ENCODE data around the gene TAF1D. TPM values are rescaled to one million over a fixed set of nuclear protein-coding genes. Genes with fewer than 3 reads are reported as not detected.
"Not testable (repeated sequence)": the region's sequence is repeated elsewhere in the genome, so short reads cannot be mapped to it uniquely, and the experiment has no call there.

TAF1D gene
- total RNA-seq, 4 donors from 2014 or later: 68.8 to 178 (median 116) TPM

DNA sequence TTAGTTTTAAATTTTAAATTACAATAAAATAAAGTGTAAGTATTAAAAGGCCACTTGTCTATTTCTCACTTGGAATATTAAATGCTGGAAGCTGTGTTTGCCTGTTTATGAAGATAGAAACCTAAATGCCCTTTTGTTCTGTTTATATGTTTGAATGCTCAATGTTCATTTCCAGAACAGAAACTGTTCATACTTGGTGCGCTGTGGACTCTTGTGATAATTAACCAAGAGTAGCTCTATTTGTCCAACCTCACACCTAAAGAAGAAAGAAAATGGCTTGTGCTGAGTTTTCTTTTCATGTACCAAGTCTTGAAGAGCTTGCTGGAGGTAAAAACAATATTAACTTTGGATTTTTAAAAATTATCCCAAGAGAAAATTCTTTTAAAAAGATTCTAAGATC is 5.8 kb upstream of the TAF1D start:
- intact Hi-C loops (cut with DNase I): loop anchor here (5.0 kb wide), 1 partner anchor 35 kb away; the partner anchor contains the start of gene MED17
- H3K4me3 ChIP-seq: no peak overlapping the region
- no peak for TF ChIP-seq POLR2A (IDR thresholded peaks at IDR 0.05)
- TF ChIP-seq, protein P1, sequence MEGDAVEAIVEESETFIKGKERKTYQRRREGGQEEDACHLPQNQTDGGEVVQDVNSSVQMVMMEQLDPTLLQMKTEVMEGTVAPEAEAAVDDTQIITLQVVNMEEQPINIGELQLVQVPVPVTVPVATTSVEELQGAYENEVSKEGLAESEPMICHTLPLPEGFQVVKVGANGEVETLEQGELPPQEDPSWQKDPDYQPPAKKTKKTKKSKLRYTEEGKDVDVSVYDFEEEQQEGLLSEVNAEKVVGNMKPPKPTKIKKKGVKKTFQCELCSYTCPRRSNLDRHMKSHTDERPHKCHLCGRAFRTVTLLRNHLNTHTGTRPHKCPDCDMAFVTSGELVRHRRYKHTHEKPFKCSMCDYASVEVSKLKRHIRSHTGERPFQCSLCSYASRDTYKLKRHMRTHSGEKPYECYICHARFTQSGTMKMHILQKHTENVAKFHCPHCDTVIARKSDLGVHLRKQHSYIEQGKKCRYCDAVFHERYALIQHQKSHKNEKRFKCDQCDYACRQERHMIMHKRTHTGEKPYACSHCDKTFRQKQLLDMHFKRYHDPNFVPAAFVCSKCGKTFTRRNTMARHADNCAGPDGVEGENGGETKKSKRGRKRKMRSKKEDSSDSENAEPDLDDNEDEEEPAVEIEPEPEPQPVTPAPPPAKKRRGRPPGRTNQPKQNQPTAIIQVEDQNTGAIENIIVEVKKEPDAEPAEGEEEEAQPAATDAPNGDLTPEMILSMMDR (IDR thresholded peaks at IDR 0.05): no peak
- no peaks in the 10 kb centered on the region for H3K27me3 ChIP-seq
- peaks cover 0 to 22% (median 0%) of the 10 kb centered on the region in 3 donors for H3K36me3 ChIP-seq
- H3K9me3 ChIP-seq: no peaks in the 10 kb centered on the region
- no peak overlapping the region for H3K27ac ChIP-seq
- peaks cover 0 to 8% (median 5%) of the 10 kb centered on the region in 3 donors for H3K4me1 ChIP-seq
- no peak for DNase-seq
- 90 to 92% methylated on average over 1 of the region's 1 CpG for WGBS, 2 donors

DNA sequence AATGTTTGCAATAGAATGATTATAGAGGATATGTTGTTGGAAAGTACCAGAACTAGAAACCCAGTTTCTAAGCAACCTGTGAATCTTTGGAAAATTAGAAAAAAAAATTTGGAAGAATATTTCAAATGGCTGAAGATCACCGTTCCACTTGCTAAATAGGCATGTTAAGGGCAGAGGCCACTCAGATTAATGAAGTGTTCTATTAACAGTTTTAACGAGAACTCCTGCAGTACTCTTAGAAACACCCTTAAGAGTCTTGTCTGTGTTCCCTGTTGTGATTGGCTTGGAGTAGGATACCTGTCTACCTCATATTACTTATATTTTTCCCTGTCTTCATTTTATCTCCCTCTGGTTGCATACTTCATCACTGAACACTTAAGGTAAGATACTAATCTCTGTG is 4.8 kb upstream of the TAF1D start:
- DNase-seq: no peak
- Histone ChIP-seq H3K36me3 (peaks cover 0 to 19% (median 0%) of the 10 kb centered on the region in 3 donors), H3K4me1 (peaks cover 0 to 10% (median 6%) of the 10 kb centered on the region in 3 donors), H3K27ac (no peak overlapping the region), H3K4me3 (no peak overlapping the region), H3K9me3 (no peaks in the 10 kb centered on the region), H3K27me3 (no peaks in the 10 kb centered on the region)
- intact Hi-C loops (cut with DNase I): loop anchor here (5.0 kb wide), 1 partner anchor 36 kb away; the partner anchor contains the start of gene MED17
- TF ChIP-seq, protein P1 (IDR thresholded peaks at IDR 0.05): no peak
- TF ChIP-seq POLR2A (IDR thresholded peaks at IDR 0.05): no peak
- WGBS, 2 donors: 72 to 74% methylated on average over 2 of the region's 2 CpGs

DNA sequence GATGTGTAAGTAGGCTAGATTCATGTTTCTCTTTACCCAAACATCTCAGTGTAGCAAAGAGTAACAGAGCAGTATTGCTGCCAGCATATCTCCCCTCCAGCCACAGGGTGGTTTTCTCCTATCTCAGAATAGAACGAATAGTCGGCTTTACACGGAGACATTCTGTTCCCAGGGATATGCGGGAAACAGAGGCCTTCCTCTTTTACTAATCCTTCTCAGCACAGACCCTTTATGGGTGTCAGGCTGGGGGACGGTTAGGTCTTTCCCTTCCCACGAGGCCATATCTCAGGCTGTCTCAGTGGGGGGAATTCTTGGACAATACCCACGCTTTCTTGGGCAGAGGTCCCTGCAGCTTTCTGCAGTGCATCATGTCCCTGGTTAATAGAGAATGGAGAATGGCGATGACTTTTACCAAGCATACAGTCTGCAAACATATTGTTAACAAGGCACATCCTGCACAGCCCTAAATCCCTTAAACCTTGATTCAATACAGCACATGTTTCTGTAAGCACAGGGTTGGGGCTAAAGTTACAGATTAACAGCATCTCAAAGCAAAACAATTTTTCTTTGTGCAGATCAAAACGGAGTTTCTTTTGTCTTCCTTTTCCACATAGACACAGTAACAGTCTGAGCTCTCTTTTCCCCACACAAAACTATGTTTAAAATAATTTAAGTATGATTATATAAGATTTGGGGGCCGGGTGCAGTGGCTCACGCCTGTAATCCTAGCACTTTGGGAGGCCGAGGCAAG is 3.9 kb upstream of the TAF1D start:
- Histone ChIP-seq H3K4me1 (peaks cover 0 to 10% (median 6%) of the 10 kb centered on the region in 3 donors), H3K36me3 (peaks cover 0 to 19% (median 0%) of the 10 kb centered on the region in 3 donors), H3K27ac (peak overlapping the region in 1 of 4 donors; percentile 16)
- H3K27me3 ChIP-seq, H3K9me3 ChIP-seq, H3K4me3 ChIP-seq, DNase-seq: not testable (repeated sequence)
- intact Hi-C loops (cut with DNase I): loop anchor here (5.0 kb wide), 1 partner anchor 37 kb away; the partner anchor contains the start of gene MED17
- 59 to 64% methylated on average over 12 of the region's 12 CpGs for WGBS, 2 donors

DNA sequence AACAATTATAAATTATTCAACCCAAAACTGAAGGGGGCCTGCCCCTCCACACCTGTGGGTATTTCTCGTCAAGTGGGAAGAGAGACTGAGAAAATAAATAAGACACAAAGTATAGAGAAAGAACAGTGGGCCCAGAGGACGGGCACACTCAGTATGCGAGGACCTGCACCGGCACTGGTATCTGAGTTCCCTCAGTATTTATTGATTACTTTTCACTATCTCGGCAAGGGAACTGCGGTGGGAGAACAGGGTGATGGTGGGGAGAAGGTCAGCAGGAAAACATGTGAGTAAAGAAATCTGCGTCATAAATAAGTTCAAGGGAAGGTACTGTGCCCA is 3.3 kb upstream of the TAF1D start:
- TF ChIP-seq, protein P1 (IDR thresholded peaks at IDR 0.05): no peak
- no peak for TF ChIP-seq POLR2A (IDR thresholded peaks at IDR 0.05)
- Histone ChIP-seq H3K4me3 (no peak overlapping the region), H3K36me3 (peaks cover 0 to 19% (median 0%) of the 10 kb centered on the region in 3 donors), H3K27ac (peak overlapping the region in 1 of 4 donors; percentile 16), H3K27me3 (no peaks in the 10 kb centered on the region), H3K4me1 (peaks cover under 1 to 16% (median 7%) of the 10 kb centered on the region in 3 donors), H3K9me3 (no peaks in the 10 kb centered on the region)
- DNase-seq: no peak
- intact Hi-C loops (cut with DNase I): loop anchor here (5.0 kb wide), 1 partner anchor 38 kb away; the partner anchor contains the start of gene MED17
- 78 to 83% methylated on average over 5 to 7 of the region's 7 CpGs for whole genome bisulfite sequencing, 2 donors

DNA sequence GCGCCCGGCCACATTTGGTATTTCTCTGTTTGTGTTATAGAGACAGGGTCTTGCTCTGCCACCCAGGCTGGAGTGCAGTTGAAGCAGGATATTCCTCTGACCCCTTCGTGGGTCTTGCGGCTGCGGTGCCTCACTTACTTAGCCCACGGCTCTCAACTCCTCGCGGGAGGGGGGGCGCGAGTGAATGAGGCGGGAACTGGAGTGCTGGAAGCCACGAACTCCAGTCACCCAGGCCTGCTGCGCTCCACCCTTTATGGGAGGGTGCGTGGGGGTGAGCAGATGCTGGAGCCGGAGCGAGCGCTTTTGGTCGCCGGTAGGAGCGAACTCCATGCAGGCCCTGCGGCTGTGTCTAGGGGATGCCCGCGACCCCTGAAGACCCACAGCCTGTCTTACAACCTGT is 2.0 kb upstream of the TAF1D start:
- 92 to 94% methylated on average over 2 to 20 of the region's 23 CpGs for WGBS, 2 donors
- Histone ChIP-seq H3K36me3 (peaks cover 0 to 24% (median under 1%) of the 10 kb centered on the region in 3 donors), H3K4me1 (peaks cover 12 to 29% (median 20%) of the 10 kb centered on the region in 3 donors), H3K9me3 (no peaks in the 10 kb centered on the region), H3K27ac (no peak overlapping the region), H3K27me3 (no peaks in the 10 kb centered on the region), H3K4me3 (no peak overlapping the region)
- TF ChIP-seq POLR2A (IDR thresholded peaks at IDR 0.05): no peak
- TF ChIP-seq, protein P1 (IDR thresholded peaks at IDR 0.05): no peak
- intact Hi-C loops (cut with DNase I): no loop called here
- DNase-seq: no peak

All from esophagus squamous epithelium (tissue), 5 donors.